ENCODE results near the gene OR6B1.

Gene OR6B1

DNA sequence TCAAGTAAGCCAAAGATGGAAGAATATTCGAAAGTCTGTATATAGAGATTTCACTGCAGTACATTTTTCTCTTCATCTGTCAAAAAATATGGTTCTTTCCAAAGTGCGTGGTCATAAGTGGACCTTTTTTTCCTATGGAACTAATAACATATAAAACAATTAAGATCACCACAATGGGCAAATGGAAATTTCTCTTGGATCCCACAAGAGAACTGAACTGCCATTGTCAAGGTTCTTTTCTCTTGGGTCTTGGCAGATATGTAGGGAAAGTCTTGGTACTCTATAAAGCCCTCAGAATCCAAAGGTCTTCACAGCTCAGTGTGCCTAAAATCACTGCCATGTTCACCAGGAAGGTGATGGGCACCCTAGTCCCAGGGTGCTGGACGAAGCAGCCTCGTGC, at the start of gene OR6B1:
OR6B1 (plus strand) TSS at position 301 of the 400 bp plus-strand sequence. CDS start 3,677 bp downstream, outside the sequence.
- no peak for DNase-seq (ENCODE audit: low read depth)

- DNase-seq (ENCODE audit: low read depth): no peak
Measured at GRCh38 chr7:143953421-143953820, 46.7 kb upstream of the OR6B1 start.

- DNase-seq (ENCODE audit: low read depth): no peak
Measured at GRCh38 chr7:143954135-143954534, 46.0 kb upstream of the OR6B1 start.

DNA sequence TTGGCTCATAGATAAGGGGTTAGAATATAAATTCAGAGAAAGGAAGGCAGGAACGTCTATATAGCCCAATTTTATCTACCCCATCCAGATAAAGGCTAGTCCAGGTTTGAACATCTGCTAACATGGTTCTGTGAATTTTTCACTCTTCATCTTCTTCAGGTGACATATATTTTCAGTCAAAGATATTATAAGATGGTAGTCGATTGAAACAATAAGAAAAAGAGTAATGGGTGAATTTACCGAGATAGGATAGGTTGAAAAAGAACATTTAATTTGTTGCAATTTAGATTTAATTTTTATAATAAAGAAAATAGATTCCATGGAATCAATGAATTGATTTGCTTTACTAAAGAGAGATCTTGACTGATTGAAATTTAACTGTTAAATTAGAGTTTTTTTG, 45.6 kb upstream of the OR6B1 start, which contains the start of gene OR2F1:
OR2F1 (plus strand) TSS at position 301 of the 400 bp plus-strand sequence. CDS start 5,127 bp downstream, outside the sequence.
- no peak for DNase-seq (ENCODE audit: low read depth)

- DNase-seq (ENCODE audit: low read depth): no peak
Measured at GRCh38 chr7:143958781-143959180, 41.3 kb upstream of the OR6B1 start.

GRCh38 chr7:143960813-143961610, 39.1 kb upstream of the OR6B1 start:
- no peak for DNase-seq (ENCODE audit: low read depth)

GRCh38 chr7:143965280-143965679, 34.8 kb upstream of the OR6B1 start:
- DNase-seq (ENCODE audit: low read depth): no peak

DNA sequence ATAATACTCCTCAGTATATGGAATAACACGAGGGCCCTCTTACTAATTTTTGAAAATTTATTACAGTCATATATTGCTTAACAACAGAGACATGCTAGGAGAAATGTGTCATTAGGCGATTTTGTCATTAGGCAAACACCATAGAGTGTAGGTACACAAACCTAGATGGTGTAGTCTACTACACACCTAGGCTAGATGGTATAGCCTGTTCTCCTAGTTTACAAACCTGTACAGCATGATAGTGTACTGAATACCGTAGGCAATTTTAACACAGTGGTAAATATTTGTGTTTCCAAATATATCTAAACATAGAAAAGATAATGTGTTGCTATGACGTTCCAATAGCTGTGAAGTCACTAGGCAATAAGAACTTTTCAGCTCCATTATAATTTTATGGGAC, 32.7 kb upstream of the OR6B1 start:
- no peak for DNase-seq (ENCODE audit: low read depth)

- DNase-seq (ENCODE audit: low read depth): no peak
Measured at GRCh38 chr7:143973870-143974416, 26.2 kb upstream of the OR6B1 start.

GRCh38 chr7:143974459-143974858, 25.7 kb upstream of the OR6B1 start:
- DNase-seq (ENCODE audit: low read depth): no peak

- no peak for DNase-seq (ENCODE audit: low read depth)
Measured at GRCh38 chr7:143975617-143976016, 24.5 kb upstream of the OR6B1 start.

DNA sequence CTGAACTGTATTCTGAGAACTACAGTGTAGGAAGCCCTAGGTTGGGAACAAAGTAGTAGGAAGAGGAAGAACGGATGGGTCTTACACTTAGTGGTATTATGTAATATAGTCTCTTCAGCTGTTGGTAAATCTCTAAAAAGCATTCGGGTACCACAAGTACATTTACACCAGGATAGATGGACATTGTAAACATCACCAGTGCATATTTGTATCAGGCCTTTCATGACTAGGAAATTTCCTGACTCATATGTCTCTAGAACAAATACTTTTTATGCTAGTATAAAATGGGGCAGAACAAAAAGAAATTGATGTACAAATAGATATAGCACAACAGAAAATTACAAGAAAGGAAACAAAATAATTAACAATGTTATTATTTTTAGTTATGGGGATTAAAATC, 21.5 kb upstream of the OR6B1 start:
- DNase-seq (ENCODE audit: low read depth): no peak

GRCh38 chr7:143979359-143979758, 20.8 kb upstream of the OR6B1 start:
- no peak for DNase-seq (ENCODE audit: low read depth)

GRCh38 chr7:143979998-143980397, 20.1 kb upstream of the OR6B1 start:
- no peak for DNase-seq (ENCODE audit: low read depth)

- no peak for DNase-seq (ENCODE audit: low read depth)
Measured at GRCh38 chr7:143980746-143981510, 19.2 kb upstream of the OR6B1 start.

GRCh38 chr7:143983960-143984359, 16.2 kb upstream of the OR6B1 start:
- DNase-seq (ENCODE audit: low read depth): no peak

GRCh38 chr7:143987513-143987912, 12.6 kb upstream of the OR6B1 start:
- no peak for DNase-seq (ENCODE audit: low read depth)

- DNase-seq (ENCODE audit: low read depth): no peak
Measured at GRCh38 chr7:143988976-143989745, 11.0 kb upstream of the OR6B1 start.

DNA sequence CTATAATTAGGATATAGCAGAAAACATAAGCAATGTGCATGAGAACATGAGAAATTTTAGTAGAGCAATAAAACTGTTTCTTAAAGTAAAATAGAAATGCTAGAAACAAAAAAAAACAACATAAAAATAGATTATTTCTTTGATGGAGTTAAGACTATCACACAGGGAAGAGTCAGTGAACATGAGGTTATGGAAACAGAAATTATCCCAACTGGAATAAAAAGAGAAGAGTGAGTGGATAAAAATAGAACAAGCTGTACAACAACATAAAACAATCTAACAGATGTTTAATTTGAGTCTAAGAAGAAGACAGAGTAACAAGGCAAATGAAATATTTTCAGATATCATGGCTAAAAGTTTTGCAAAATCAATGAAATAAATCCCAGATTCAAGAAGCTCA, 7.5 kb upstream of the OR6B1 start:
- no peak for DNase-seq (ENCODE audit: low read depth)

GRCh38 chr7:143993924-143994323, 6.2 kb upstream of the OR6B1 start:
- no peak for DNase-seq (ENCODE audit: low read depth)

DNA sequence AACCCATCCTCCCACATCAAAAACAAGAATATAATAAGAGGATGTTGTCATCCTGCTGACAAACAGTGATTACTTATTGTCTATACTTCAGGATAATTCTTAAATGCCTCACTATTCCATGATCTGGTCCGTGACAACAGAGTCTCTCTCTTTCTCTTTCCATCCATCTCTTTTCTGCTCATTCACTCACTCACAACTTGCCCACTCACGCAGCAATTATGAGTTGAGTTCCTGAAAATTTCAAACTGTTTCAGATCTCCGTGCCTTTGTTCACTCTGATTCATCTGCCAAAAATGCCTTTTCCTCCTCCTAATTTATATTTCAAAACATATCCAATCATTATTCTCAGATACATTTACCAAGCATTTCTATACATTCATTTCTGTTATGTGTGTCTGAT, 1.4 kb downstream of the OR6B1 start:
- no peak for DNase-seq (ENCODE audit: low read depth)

DNA sequence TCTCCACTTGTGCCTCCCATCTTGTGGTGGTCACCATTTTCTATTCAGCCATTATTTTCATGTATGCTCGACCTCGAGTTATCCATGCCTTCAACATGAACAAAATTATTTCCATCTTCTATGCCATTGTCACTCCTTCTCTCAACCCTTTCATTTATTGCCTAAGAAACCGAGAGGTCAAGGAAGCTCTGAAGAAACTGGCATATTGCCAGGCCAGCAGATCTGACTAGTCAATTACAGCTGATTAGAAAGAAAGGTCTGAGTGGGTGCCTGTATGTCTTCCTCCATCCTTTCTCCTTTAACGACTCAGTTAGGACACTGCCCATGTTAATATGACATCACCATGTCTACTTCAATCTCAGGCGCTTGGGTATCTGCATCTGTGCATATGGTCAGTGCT, 4.6 kb downstream of the OR6B1 start:
- no peak for DNase-seq (ENCODE audit: low read depth)
